ENCODE measurements around the gene MAP1A.
"Not testable (repeated sequence)": the region's sequence is repeated elsewhere in the genome, so short reads cannot be mapped to it uniquely, and the experiment has no call there.

MAP1A gene

GRCh38 chr15:43531018-43531670 is 13.7 kb downstream of the MAP1A start:
- H3K27ac ChIP-seq (ENCODE audit: low read depth, low read length) = no peak overlapping the region
- H3K27me3 ChIP-seq (ENCODE audit: control insufficient read depth, insufficient read depth, low read length) = no peaks in the 10 kb centered on the region
- peaks cover 19% of the 10 kb centered on the region for H3K4me1 ChIP-seq (ENCODE audit: control insufficient read depth, insufficient read depth, low read length)
- no peak overlapping the region for H3K9ac ChIP-seq (ENCODE audit: low read depth, low read length)
- H3K36me3 ChIP-seq (ENCODE audit: control insufficient read depth, insufficient read depth, low read length) = 0 out of 2 replicates have a peak, but pooled peaks cover 2% of the 10 kb centered on the region
- H3K4me3 ChIP-seq (ENCODE audit: low read depth, low read length) = no peak overlapping the region
- no peaks in the 10 kb centered on the region for H3K9me3 ChIP-seq (ENCODE audit: control insufficient read depth, insufficient read depth, low read length)

DNA sequence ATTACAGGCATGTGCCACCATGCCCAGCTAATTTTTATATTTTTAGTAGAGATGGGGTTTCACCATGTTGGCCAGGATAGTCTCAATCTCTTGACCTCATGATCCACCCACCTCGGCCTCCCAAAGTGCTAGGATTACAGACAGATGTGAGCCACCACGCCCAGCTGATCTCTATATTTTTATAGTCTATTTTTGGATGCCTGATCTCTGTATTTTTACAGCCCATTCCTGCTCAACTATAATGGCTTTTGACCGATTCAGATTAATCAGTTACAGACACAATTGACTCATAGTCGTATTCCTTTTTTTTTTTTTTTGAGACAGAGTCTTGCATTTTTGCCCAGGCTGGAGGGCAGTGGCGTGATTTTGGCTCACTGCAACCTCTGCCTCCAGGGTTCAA is 15.4 kb downstream of the MAP1A start:
- H3K27ac ChIP-seq (ENCODE audit: low read depth, low read length); H3K36me3 ChIP-seq (ENCODE audit: control insufficient read depth, insufficient read depth, low read length); H3K4me3 ChIP-seq (ENCODE audit: low read depth, low read length): not testable (repeated sequence)

GRCh38 chr15:43534897-43535296 is 17.5 kb downstream of the MAP1A start:
- no peak overlapping the region for H3K9ac ChIP-seq (ENCODE audit: low read depth, low read length)
- H3K9me3 ChIP-seq (ENCODE audit: control insufficient read depth, insufficient read depth, low read length) = no peaks in the 10 kb centered on the region
- no peak overlapping the region for H3K4me3 ChIP-seq (ENCODE audit: low read depth, low read length)
- H3K27ac ChIP-seq (ENCODE audit: low read depth, low read length) = no peak overlapping the region
- H3K27me3 ChIP-seq (ENCODE audit: control insufficient read depth, insufficient read depth, low read length) = no peaks in the 10 kb centered on the region
- peaks cover 19% of the 10 kb centered on the region for H3K4me1 ChIP-seq (ENCODE audit: control insufficient read depth, insufficient read depth, low read length)
- 0 out of 2 replicates have a peak, but pooled peaks cover 2% of the 10 kb centered on the region for H3K36me3 ChIP-seq (ENCODE audit: control insufficient read depth, insufficient read depth, low read length)

More for the DNA sequence above, 15.4 kb downstream of the MAP1A start:
- H3K27me3 ChIP-seq (ENCODE audit: control insufficient read depth, insufficient read depth, low read length); H3K9me3 ChIP-seq (ENCODE audit: control insufficient read depth, insufficient read depth, low read length); H3K9ac ChIP-seq (ENCODE audit: low read depth, low read length): not testable (repeated sequence)
- peaks cover 19% of the 10 kb centered on the region for H3K4me1 ChIP-seq (ENCODE audit: control insufficient read depth, insufficient read depth, low read length)

GRCh38 chr15:43538091-43538490 is 20.7 kb downstream of the MAP1A start:
- H3K36me3 ChIP-seq (ENCODE audit: control insufficient read depth, insufficient read depth, low read length) = 0 out of 2 replicates have a peak, but pooled peaks cover 2% of the 10 kb centered on the region
- H3K4me1 ChIP-seq (ENCODE audit: control insufficient read depth, insufficient read depth, low read length) = no peaks in the 10 kb centered on the region
- no peaks in the 10 kb centered on the region for H3K27me3 ChIP-seq (ENCODE audit: control insufficient read depth, insufficient read depth, low read length)
- no peaks in the 10 kb centered on the region for H3K9me3 ChIP-seq (ENCODE audit: control insufficient read depth, insufficient read depth, low read length)
- no peak overlapping the region for H3K9ac ChIP-seq (ENCODE audit: low read depth, low read length)
- H3K27ac ChIP-seq (ENCODE audit: low read depth, low read length) = no peak overlapping the region
- no peak overlapping the region for H3K4me3 ChIP-seq (ENCODE audit: low read depth, low read length)

GRCh38 chr15:43541785-43542184 is 24.4 kb downstream of the MAP1A start:
- Histone ChIP-seq H3K9ac (ENCODE audit: low read depth, low read length) (no peak overlapping the region), H3K27ac (ENCODE audit: low read depth, low read length) (no peak overlapping the region), H3K9me3 (ENCODE audit: control insufficient read depth, insufficient read depth, low read length) (peaks cover 4% of the 10 kb centered on the region; the same call in 1 of the 2 replicates), H3K36me3 (ENCODE audit: control insufficient read depth, insufficient read depth, low read length) (no peaks in the 10 kb centered on the region), H3K4me3 (ENCODE audit: low read depth, low read length) (no peak overlapping the region), H3K4me1 (ENCODE audit: control insufficient read depth, insufficient read depth, low read length) (no peaks in the 10 kb centered on the region), H3K27me3 (ENCODE audit: control insufficient read depth, insufficient read depth, low read length) (no peaks in the 10 kb centered on the region)

GRCh38 chr15:43544266-43544665 is 26.9 kb downstream of the MAP1A start:
- Histone ChIP-seq H3K9me3 (ENCODE audit: control insufficient read depth, insufficient read depth, low read length) (peaks cover 4% of the 10 kb centered on the region; the same call in 1 of the 2 replicates), H3K36me3 (ENCODE audit: control insufficient read depth, insufficient read depth, low read length) (no peaks in the 10 kb centered on the region), H3K27ac (ENCODE audit: low read depth, low read length) (no peak overlapping the region), H3K4me3 (ENCODE audit: low read depth, low read length) (no peak overlapping the region), H3K9ac (ENCODE audit: low read depth, low read length) (no peak overlapping the region), H3K27me3 (ENCODE audit: control insufficient read depth, insufficient read depth, low read length) (no peaks in the 10 kb centered on the region), H3K4me1 (ENCODE audit: control insufficient read depth, insufficient read depth, low read length) (no peaks in the 10 kb centered on the region)

DNA sequence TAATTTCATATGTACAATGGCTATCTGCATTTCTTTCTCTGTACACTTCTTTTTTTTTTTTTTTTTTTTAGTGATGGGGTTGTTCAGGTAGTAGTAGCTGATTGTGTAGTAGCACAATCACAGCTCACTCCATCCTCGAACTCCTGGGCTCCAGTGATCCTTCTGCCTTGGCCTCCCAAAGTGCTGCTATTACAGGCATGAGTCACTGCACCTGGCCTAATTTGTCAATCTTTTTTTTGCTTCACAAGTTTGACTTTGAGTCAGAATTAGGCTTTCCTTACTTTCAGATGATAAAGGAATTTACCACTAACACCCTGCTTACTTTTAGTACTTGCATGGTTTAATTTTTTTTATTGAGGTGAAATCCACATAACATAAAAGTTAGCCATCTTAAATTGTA is 28.0 kb downstream of the MAP1A start:
- H3K9me3 ChIP-seq (ENCODE audit: control insufficient read depth, insufficient read depth, low read length) = peaks cover 4% of the 10 kb centered on the region; the same call in 1 of the 2 replicates
- H3K9ac ChIP-seq (ENCODE audit: low read depth, low read length) = no peak overlapping the region
- H3K4me1 ChIP-seq (ENCODE audit: control insufficient read depth, insufficient read depth, low read length) = no peaks in the 10 kb centered on the region
- no peak overlapping the region for H3K4me3 ChIP-seq (ENCODE audit: low read depth, low read length)
- no peaks in the 10 kb centered on the region for H3K27me3 ChIP-seq (ENCODE audit: control insufficient read depth, insufficient read depth, low read length)
- no peaks in the 10 kb centered on the region for H3K36me3 ChIP-seq (ENCODE audit: control insufficient read depth, insufficient read depth, low read length)
- H3K27ac ChIP-seq (ENCODE audit: low read depth, low read length) = no peak overlapping the region

DNA sequence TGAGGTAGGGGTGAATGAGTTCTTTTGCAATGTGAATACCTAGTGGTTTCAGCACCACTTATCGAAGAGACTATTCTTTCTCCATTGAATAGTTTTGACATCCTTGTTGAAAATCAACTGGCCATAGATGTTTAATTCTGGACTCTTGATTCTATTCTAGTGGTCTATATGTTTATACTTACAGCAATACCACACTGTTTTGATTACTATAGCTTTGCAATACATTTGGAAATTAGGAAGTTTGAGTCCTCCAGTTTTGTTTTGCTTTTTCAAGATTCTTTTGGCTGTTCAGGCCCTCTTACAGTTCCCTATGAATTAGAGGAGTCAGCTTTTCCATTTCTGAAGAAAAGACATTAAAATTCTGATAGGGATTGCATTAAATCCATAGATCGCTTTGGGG is 30.1 kb downstream of the MAP1A start:
- no peak overlapping the region for H3K4me3 ChIP-seq (ENCODE audit: low read depth, low read length)
- no peaks in the 10 kb centered on the region for H3K4me1 ChIP-seq (ENCODE audit: control insufficient read depth, insufficient read depth, low read length)
- no peak overlapping the region for H3K9ac ChIP-seq (ENCODE audit: low read depth, low read length)
- peaks cover 4% of the 10 kb centered on the region; the same call in 1 of the 2 replicates for H3K9me3 ChIP-seq (ENCODE audit: control insufficient read depth, insufficient read depth, low read length)
- no peak overlapping the region for H3K27ac ChIP-seq (ENCODE audit: low read depth, low read length)
- no peaks in the 10 kb centered on the region for H3K36me3 ChIP-seq (ENCODE audit: control insufficient read depth, insufficient read depth, low read length)
- H3K27me3 ChIP-seq (ENCODE audit: control insufficient read depth, insufficient read depth, low read length) = no peaks in the 10 kb centered on the region

DNA sequence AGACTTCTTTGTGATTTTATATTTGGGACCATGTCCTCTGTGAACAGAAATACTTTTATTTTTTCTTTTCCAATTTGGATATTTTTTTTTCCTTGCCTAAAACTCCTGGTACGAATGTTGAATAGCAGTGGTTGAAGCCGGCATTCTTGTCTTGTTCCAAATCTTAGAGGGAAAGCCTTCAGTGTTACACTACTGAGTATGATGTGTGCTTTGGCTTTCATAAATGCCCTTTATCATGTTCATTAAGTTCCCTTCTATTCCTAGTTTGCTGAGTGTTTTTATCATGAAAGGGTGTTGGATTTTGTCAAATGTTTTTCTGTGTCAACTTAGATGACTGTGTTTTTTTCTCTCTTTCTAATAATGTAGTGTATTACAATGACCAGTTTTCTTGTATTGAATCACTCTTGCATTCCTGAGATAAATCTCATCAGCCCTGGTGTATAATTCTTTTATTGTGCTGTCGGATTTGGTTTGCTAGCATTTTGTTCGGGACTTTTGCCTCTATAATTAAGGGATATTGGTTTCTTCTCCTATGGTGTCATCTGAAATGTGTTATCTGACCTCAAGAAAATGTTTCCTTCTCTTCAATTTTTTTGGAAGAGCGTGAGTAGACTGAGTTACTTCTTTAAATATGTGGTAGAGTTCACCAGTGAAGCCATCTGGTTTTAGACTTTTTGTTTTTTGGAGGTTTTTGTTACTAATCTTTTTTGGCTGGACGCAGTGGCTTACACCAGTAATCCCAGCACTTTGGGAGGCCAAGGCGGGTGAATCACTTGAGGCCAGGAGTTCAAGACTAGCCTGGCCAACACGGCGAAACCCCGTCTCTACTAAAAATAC is 33.3 kb downstream of the MAP1A start:
- Histone ChIP-seq H3K9ac (ENCODE audit: low read depth, low read length) (no peak overlapping the region), H3K4me1 (ENCODE audit: control insufficient read depth, insufficient read depth, low read length) (no peaks in the 10 kb centered on the region), H3K27me3 (ENCODE audit: control insufficient read depth, insufficient read depth, low read length) (no peaks in the 10 kb centered on the region), H3K27ac (ENCODE audit: low read depth, low read length) (no peak overlapping the region), H3K4me3 (ENCODE audit: low read depth, low read length) (no peak overlapping the region), H3K9me3 (ENCODE audit: control insufficient read depth, insufficient read depth, low read length) (no peaks in the 10 kb centered on the region), H3K36me3 (ENCODE audit: control insufficient read depth, insufficient read depth, low read length) (no peaks in the 10 kb centered on the region)

GRCh38 chr15:43552256-43552655 is 34.8 kb downstream of the MAP1A start:
- no peak overlapping the region for H3K9ac ChIP-seq (ENCODE audit: low read depth, low read length)
- H3K4me3 ChIP-seq (ENCODE audit: low read depth, low read length) = no peak overlapping the region
- H3K9me3 ChIP-seq (ENCODE audit: control insufficient read depth, insufficient read depth, low read length) = no peaks in the 10 kb centered on the region
- no peaks in the 10 kb centered on the region for H3K27me3 ChIP-seq (ENCODE audit: control insufficient read depth, insufficient read depth, low read length)
- no peaks in the 10 kb centered on the region for H3K4me1 ChIP-seq (ENCODE audit: control insufficient read depth, insufficient read depth, low read length)
- no peak overlapping the region for H3K27ac ChIP-seq (ENCODE audit: low read depth, low read length)
- no peaks in the 10 kb centered on the region for H3K36me3 ChIP-seq (ENCODE audit: control insufficient read depth, insufficient read depth, low read length)

- Histone ChIP-seq H3K27ac (ENCODE audit: low read depth, low read length) (no peak overlapping the region), H3K9ac (ENCODE audit: low read depth, low read length) (no peak overlapping the region), H3K4me3 (ENCODE audit: low read depth, low read length) (no peak overlapping the region), H3K4me1 (ENCODE audit: control insufficient read depth, insufficient read depth, low read length) (no peaks in the 10 kb centered on the region), H3K9me3 (ENCODE audit: control insufficient read depth, insufficient read depth, low read length) (no peaks in the 10 kb centered on the region), H3K36me3 (ENCODE audit: control insufficient read depth, insufficient read depth, low read length) (no peaks in the 10 kb centered on the region), H3K27me3 (ENCODE audit: control insufficient read depth, insufficient read depth, low read length) (no peaks in the 10 kb centered on the region)
Observed at GRCh38 chr15:43552986-43553385, 35.6 kb downstream of the MAP1A start.

Measured in HUES48 (cell line).